PC-3 (cell line): ENCODE measurements around the gene PCP4L1. TPM values are rescaled to one million over a fixed set of nuclear protein-coding genes. Genes with fewer than 3 reads are reported as not detected.
"Not testable (repeated sequence)": the region's sequence is repeated elsewhere in the genome, so short reads cannot be mapped to it uniquely, and the experiment has no call there.

ENCODE experiments used
- ATAC-seq: fragments of 200-7000 bp; cut with Tn5 transposase; 2 replicates; pipeline ENCODE4 v1.9.1; 2020; ENCODE audit warnings: mild to moderate bottlenecking, moderate library complexity
- BruUV-seq: library from RNA; stranded (reverse); fragments of 400-500 nt; replicated peaks from 2 replicates; lab custom pipeline; 2021; lab: Mats Ljungman, UMichigan
- CTCF ChIA-PET: fragments of 300-600 bp; sonication (Branson Sonifier 250); formaldehyde crosslinking; loops from one replicate; lab custom pipeline; 2022; ENCODE audit warnings: antibody characterized with exemption; lab: Charles Lee
- POLR2A ChIA-PET: fragments of 300-600 bp; sonication (Branson Sonifier 250); formaldehyde crosslinking; loops from one replicate; lab custom pipeline; 2022; ENCODE audit warnings: antibody characterized with exemption; ENCODE audit not compliant: unreplicated experiment; lab: Charles Lee
- DNase-seq: peaks from one replicate; pipeline ENCODE4 v3.0.0-alpha.2; 2015
- H2AFZ ChIP-seq: fragments of 300-600 bp; sonication (generic); 2 replicates; pipeline ENCODE4 v1.6.0; 2016; ENCODE audit warnings: antibody characterized with exemption, low read length
- H3F3A ChIP-seq: fragments of 300-600 bp; sonication (generic); one replicate; pipeline ENCODE4 v1.6.0; 2017; ENCODE audit warnings: antibody characterized with exemption, low read length, control low read depth, mild to moderate bottlenecking; ENCODE audit not compliant: unreplicated experiment
- H3K27ac ChIP-seq: fragments of 300-600 bp; sonication (generic); 2 replicates; pipeline ENCODE4 v1.5.1; 2016; ENCODE audit warnings: mild to moderate bottlenecking, low read length
- H3K27me3 ChIP-seq: fragments of 300-600 bp; sonication (generic); 2 replicates; pipeline ENCODE4 v1.6.1; 2016; ENCODE audit warnings: low read length, mixed read lengths
- H3K36me3 ChIP-seq: fragments of 300-600 bp; sonication (generic); 2 replicates; pipeline ENCODE4 v1.6.1; 2016; ENCODE audit warnings: low read depth, mixed run types, low read length, mixed read lengths
- H3K4me1 ChIP-seq: fragments of 300-600 bp; sonication (generic); 2 replicates; pipeline ENCODE4 v1.5.1; 2016; ENCODE audit warnings: low read length; ENCODE audit not compliant: insufficient read depth
- H3K4me2 ChIP-seq: fragments of 300-600 bp; sonication (generic); 2 replicates; pipeline ENCODE4 v1.6.0; 2016; ENCODE audit warnings: low read length
- H3K4me3 ChIP-seq: fragments of 300-600 bp; sonication (generic); 2 replicates; pipeline ENCODE4 v1.5.1; 2016; ENCODE audit warnings: mild to moderate bottlenecking, low read length, mixed read lengths
- H3K79me2 ChIP-seq: fragments of 300-600 bp; sonication (generic); 2 replicates; pipeline ENCODE4 v1.6.1; 2017; ENCODE audit warnings: low read length, mixed read lengths
- H3K9ac ChIP-seq: fragments of 300-600 bp; sonication (generic); 2 replicates; pipeline ENCODE4 v1.6.0; 2016; ENCODE audit warnings: mild to moderate bottlenecking, low read length
- H3K9me2 ChIP-seq: fragments of 300-600 bp; sonication (generic); replicated peaks from 2 replicates; pipeline ENCODE4 v1.6.1; 2016; ENCODE audit warnings: mixed run types, low read length, mixed read lengths
- H3K9me3 ChIP-seq: fragments of 300-600 bp; sonication (generic); 2 replicates; pipeline ENCODE4 v1.6.1; 2016; ENCODE audit warnings: low read length, mixed read lengths
- H4K20me1 ChIP-seq: fragments of 300-600 bp; sonication (generic); 2 replicates; pipeline ENCODE4 v1.6.1; 2016; ENCODE audit warnings: low read length, mixed read lengths
- EZH2 ChIP-seq: fragments of 300-600 bp; sonication (generic); IDR thresholded peaks from one replicate; pipeline ENCODE4 v1.6.1; 2017; ENCODE audit warnings: antibody characterized with exemption, mild to moderate bottlenecking, low read length; ENCODE audit not compliant: unreplicated experiment
- EZH2phosphoT487 ChIP-seq: fragments of 300-600 bp; sonication (generic); IDR thresholded peaks from 2 replicates; pipeline ENCODE4 v1.6.1; 2018; ENCODE audit warnings: mild to moderate bottlenecking, antibody characterized with exemption, low read length, borderline replicate concordance
- intact Hi-C: fragments of 100-400 bp; cut with micrococcal nuclease; formaldehyde crosslinking; loops from 2 replicates; pipeline ENCODE4 v1.9.0; 2023
- total RNA-seq: library from RNA; depleted of rRNA; stranded (reverse); fragments of >200 nt; gene quantifications from 2 replicates; pipeline ENCODE4 v1.2.3, GENCODE V29; 2014
- TF ChIP-seq, protein P1 (sequence below): fragments of 300-600 bp; sonication (generic); conservative IDR thresholded peaks from 2 replicates; pipeline ENCODE4 v1.5.1; 2017; ENCODE audit warnings: antibody characterized with exemption, low read depth, mild to moderate bottlenecking, low read length

The PCP4L1 gene
- total RNA-seq, 1 experiment from 2014 or later: 0.07 TPM

DNA sequence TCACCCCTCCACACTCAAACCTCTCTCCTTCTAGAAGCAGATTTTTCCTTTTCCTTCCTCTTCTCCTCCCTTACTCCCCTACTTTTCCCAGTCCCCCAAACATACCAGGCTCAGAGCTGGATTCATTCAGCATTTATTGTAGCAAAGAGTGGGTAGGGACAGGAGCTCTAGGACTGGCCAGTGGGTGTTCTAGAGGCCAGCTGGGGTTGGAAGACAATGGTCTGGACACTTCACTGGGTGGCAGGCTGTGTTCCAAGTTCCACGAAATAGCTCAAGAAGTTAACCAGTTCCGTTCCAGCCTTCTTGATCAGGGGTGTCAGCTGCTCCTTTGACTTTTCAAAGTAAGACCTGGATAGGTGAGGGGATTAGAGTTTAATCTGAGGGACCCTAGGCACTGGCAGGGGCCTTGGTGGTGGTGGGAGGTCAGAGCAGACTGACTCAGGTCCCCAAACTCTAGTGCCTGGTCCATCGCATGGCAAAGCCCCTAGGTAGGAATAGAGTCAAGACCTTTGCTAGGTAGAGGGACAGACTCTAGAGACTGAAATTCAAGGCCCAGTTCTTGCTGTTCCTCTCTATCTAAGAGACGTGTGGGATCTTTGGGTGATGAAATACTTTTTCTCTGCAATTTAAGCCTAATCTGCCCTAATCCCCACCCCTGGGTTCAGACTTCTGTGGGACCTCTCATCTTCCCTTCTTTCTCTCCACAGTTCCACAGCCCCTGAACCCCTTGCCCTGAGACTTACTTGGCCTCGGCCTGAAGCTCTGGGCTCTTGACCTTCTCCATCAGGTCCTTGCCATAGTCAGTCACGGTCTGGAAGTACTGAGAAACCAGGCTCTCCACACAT, 36.1 kb upstream of the PCP4L1 start:
- Histone ChIP-seq H3K4me1 (peaks cover 18% of the 10 kb centered on the region), H3K4me2 (no peak overlapping the region), H3K27me3 (no peaks in the 10 kb centered on the region), H4K20me1 (no peaks in the 10 kb centered on the region), H3K79me2 (peaks cover 12% of the 10 kb centered on the region), H3K9me2 (no peaks in the 10 kb centered on the region), H2AFZ (no peak overlapping the region), H3K9ac (no peak overlapping the region), H3K9me3 (no peaks in the 10 kb centered on the region), H3F3A (no peaks in the 10 kb centered on the region), H3K27ac (no peak overlapping the region), H3K36me3 (no peaks in the 10 kb centered on the region), H3K4me3 (no peak overlapping the region)
- TF ChIP-seq EZH2phosphoT487: no peak
- TF ChIP-seq EZH2: no peak
- TF ChIP-seq, protein P1, sequence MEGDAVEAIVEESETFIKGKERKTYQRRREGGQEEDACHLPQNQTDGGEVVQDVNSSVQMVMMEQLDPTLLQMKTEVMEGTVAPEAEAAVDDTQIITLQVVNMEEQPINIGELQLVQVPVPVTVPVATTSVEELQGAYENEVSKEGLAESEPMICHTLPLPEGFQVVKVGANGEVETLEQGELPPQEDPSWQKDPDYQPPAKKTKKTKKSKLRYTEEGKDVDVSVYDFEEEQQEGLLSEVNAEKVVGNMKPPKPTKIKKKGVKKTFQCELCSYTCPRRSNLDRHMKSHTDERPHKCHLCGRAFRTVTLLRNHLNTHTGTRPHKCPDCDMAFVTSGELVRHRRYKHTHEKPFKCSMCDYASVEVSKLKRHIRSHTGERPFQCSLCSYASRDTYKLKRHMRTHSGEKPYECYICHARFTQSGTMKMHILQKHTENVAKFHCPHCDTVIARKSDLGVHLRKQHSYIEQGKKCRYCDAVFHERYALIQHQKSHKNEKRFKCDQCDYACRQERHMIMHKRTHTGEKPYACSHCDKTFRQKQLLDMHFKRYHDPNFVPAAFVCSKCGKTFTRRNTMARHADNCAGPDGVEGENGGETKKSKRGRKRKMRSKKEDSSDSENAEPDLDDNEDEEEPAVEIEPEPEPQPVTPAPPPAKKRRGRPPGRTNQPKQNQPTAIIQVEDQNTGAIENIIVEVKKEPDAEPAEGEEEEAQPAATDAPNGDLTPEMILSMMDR: no peak
- CTCF ChIA-PET: no interaction called here
- POLR2A ChIA-PET: no interaction called here
- no peak for ATAC-seq
- intact Hi-C loops: no loop called here
- no peak for DNase-seq
- no TSS peak for BruUV-seq

DNA sequence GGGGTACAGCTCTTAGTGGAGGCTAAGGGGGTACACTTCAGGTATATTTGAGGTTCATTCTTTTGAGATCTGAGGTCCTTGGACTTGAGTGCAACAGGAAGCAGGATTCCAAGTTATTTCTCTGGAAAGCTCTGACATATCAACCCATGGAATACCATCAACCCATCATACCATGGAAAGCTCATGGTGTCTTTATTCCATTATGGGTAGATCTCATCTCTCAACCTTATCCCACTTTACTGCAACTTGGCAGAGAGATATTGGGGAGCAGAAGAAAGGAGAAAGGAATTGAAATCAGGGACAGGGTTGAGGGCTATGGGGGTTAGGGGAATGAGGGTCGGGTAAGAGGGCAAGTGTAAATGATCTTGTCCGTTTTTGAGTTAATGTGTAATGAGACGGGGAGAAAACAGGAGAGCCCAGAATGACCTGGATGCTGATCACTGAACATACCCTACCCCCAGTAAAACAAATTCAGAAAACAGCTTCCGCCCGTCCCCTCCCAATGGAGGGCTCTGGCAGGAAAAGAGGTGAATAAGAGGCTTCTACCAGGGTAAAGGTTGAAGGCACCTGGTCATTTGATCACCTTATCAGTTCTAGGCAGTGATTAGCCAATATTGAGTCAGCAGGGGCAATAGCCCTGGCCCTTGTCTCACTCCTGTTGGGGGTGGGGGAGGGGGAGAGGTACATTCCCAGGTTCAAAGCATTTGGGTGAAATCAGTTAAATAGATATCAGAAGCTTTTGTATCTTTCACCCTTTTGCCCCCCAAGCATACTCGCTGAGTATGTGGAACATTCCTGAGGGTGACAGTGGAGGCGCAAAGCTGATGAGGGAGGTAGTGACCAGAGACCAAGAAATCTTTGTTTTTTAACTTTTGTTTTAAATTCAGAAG, 34.5 kb upstream of the PCP4L1 start:
- Histone ChIP-seq H3K4me1 (peaks cover 26% of the 10 kb centered on the region), H3K9me3 (no peaks in the 10 kb centered on the region), H4K20me1 (no peaks in the 10 kb centered on the region), H2AFZ (no peak overlapping the region), H3K27ac (no peak overlapping the region), H3F3A (no peaks in the 10 kb centered on the region), H3K79me2 (peaks cover 16% of the 10 kb centered on the region), H3K36me3 (peaks cover 9% of the 10 kb centered on the region; the same call in 1 of the 2 replicates), H3K4me2 (no peak overlapping the region), H3K4me3 (no peak overlapping the region), H3K9me2 (no peaks in the 10 kb centered on the region), H3K27me3 (no peaks in the 10 kb centered on the region), H3K9ac (no peak overlapping the region)
- no peak for ATAC-seq
- CTCF ChIA-PET: no interaction called here
- no peak for DNase-seq
- TF ChIP-seq, protein P1: no peak
- BruUV-seq: no TSS peak
- intact Hi-C loops: no loop called here
- POLR2A ChIA-PET: no interaction called here

DNA sequence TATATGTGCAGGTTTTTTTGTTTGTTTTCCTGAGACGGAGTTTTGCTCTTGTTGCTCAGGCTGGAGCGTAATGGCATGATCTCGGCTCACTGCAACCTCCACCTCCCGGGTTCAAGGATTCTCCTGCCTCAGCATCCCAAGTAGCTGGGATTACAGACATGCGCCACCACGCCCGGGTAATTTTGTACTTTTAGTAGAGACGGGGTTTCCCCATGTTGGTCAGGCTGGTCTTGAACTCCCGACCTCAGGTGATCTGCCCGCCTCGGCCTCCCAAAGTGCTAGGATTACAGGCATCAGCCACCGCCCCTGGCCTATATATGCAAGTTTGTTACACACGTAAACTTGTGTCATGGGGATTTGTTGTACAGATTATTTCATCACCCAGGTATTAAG, 33.9 kb upstream of the PCP4L1 start:
- H2AFZ ChIP-seq, CTCF ChIA-PET, H4K20me1 ChIP-seq, H3K9me3 ChIP-seq, H3K4me3 ChIP-seq, H3K27ac ChIP-seq, H3F3A ChIP-seq, H3K27me3 ChIP-seq, H3K9me2 ChIP-seq, DNase-seq, BruUV-seq, H3K4me2 ChIP-seq, ATAC-seq, H3K9ac ChIP-seq, POLR2A ChIA-PET: not testable (repeated sequence)
- H3K4me1 ChIP-seq: peaks cover 26% of the 10 kb centered on the region
- H3K79me2 ChIP-seq: peaks cover 16% of the 10 kb centered on the region
- intact Hi-C loops: loop anchor here (1.0 kb wide), 3 partner anchors 14 to 32 kb away; partner anchors contain the start of gene NDUFS2
- peaks cover 15% of the 10 kb centered on the region for H3K36me3 ChIP-seq
